Smooth muscle cell (in vitro differentiated cells): ENCODE measurements around the gene ATP10A. TPM values are rescaled to one million over a fixed set of nuclear protein-coding genes. Genes with fewer than 3 reads are reported as not detected.

Experiments
- DNase-seq: peaks from one replicate; lab custom pipeline; 2025; ENCODE audit not compliant: unreplicated experiment; lab: John Stamatoyannopoulos, UW
- H2AFZ ChIP-seq: fragments of 200-600 bp; sonication (generic); 2 replicates; pipeline ENCODE4 v1.6.0; 2016; ENCODE audit warnings: antibody characterized with exemption, low read depth, mild to moderate bottlenecking
- H3F3A ChIP-seq: fragments of 200-600 bp; sonication (generic); 2 replicates; pipeline ENCODE4 v1.6.0; 2017; ENCODE audit warnings: antibody characterized with exemption, low read depth
- H3K27ac ChIP-seq: fragments of 200-600 bp; sonication (generic); 2 replicates; pipeline ENCODE4 v1.5.1; 2016; ENCODE audit warnings: low read depth, mild to moderate bottlenecking
- H3K27me3 ChIP-seq: fragments of 200-600 bp; sonication (generic); 2 replicates; pipeline ENCODE4 v1.6.1; 2016; ENCODE audit warnings: low read depth, mild to moderate bottlenecking
- H3K36me3 ChIP-seq: fragments of 200-600 bp; sonication (generic); 2 replicates; pipeline ENCODE4 v1.5.1; 2016; ENCODE audit warnings: low read depth
- H3K4me1 ChIP-seq: fragments of 200-600 bp; sonication (generic); 2 replicates; pipeline ENCODE4 v1.5.1; 2016; ENCODE audit warnings: low read depth
- H3K4me2 ChIP-seq: fragments of 200-600 bp; sonication (generic); 2 replicates; pipeline ENCODE4 v1.6.0; 2016; ENCODE audit warnings: mild to moderate bottlenecking
- H3K4me3 ChIP-seq: fragments of 200-600 bp; sonication (generic); 2 replicates; pipeline ENCODE4 v1.5.1; 2016; ENCODE audit warnings: mild to moderate bottlenecking
- H3K79me2 ChIP-seq: fragments of 200-600 bp; sonication (generic); 2 replicates; pipeline ENCODE4 v1.6.0; 2016; ENCODE audit warnings: low read depth, mild to moderate bottlenecking
- H3K9ac ChIP-seq: fragments of 200-600 bp; sonication (generic); 2 replicates; pipeline ENCODE4 v1.6.0; 2016; ENCODE audit warnings: low read depth
- H3K9me3 ChIP-seq: fragments of 200-600 bp; sonication (generic); replicated peaks from 2 replicates; pipeline ENCODE4 v1.5.1; 2016; ENCODE audit warnings: low read depth
- H4K20me1 ChIP-seq: fragments of 200-600 bp; sonication (generic); 2 replicates; pipeline ENCODE4 v1.6.0; 2016; ENCODE audit warnings: low read depth
- CTCF ChIP-seq: fragments of 200-600 bp; sonication (generic); IDR thresholded peaks from 2 replicates; pipeline ENCODE4 v1.5.1; 2017; ENCODE audit warnings: borderline replicate concordance, mild to moderate bottlenecking, antibody characterized with exemption; ENCODE audit not compliant: insufficient read depth, poor library complexity, severe bottlenecking
- whole genome bisulfite sequencing: methylation state at CpG from one replicate; pipeline ENCODE4 v1.1.7; 2016; ENCODE audit warnings: low lambda C conversion rate; 5-methylcytosine and 5-hydroxymethylcytosine counted together
- polyA plus RNA-seq: library from polyadenylated mRNA; unstranded; fragments of >200 nt; fragmentation: Nextera tagmentation; extraction: Ambion mirVana; gene quantifications from 2 replicates; pipeline ENCODE4 v1.2.1, GENCODE V29; 2016
- total RNA-seq: library from RNA; depleted of rRNA; stranded (reverse); fragments of >200 nt; gene quantifications from 2 replicates; pipeline ENCODE4 v1.2.3, GENCODE V29; 2014

ATP10A gene
- total and polyA plus RNA-seq, 2 experiments from 2014 or later: 10.6 to 12.3 TPM

- Histone ChIP-seq H3K36me3 (no peaks in the 10 kb centered on the region), H3K4me2 (no peak overlapping the region), H3K27ac (no peak overlapping the region), H3K4me3 (no peak overlapping the region), H2AFZ (no peak overlapping the region), H3K4me1 (no peaks in the 10 kb centered on the region), H3K79me2 (no peaks in the 10 kb centered on the region), H3K9ac (no peak overlapping the region), H4K20me1 (no peaks in the 10 kb centered on the region), H3F3A (no peaks in the 10 kb centered on the region), H3K27me3 (no peaks in the 10 kb centered on the region), H3K9me3 (no peaks in the 10 kb centered on the region)
- TF ChIP-seq CTCF: no peak
- WGBS: 77% methylated on average over 4 of the region's 4 CpGs
- DNase-seq: no peak
Measured at GRCh38 chr15:25661898-25662297, 201.2 kb downstream of the ATP10A start.

- Histone ChIP-seq H4K20me1 (no peaks in the 10 kb centered on the region), H3K27ac (no peak overlapping the region), H3K4me3 (no peak overlapping the region), H3K36me3 (no peaks in the 10 kb centered on the region), H3K9me3 (no peaks in the 10 kb centered on the region), H3K4me2 (no peak overlapping the region), H3K9ac (no peak overlapping the region), H3K27me3 (no peaks in the 10 kb centered on the region), H2AFZ (no peak overlapping the region), H3F3A (no peaks in the 10 kb centered on the region), H3K79me2 (no peaks in the 10 kb centered on the region), H3K4me1 (no peaks in the 10 kb centered on the region)
- TF ChIP-seq CTCF: no peak
- 99% methylated on average over 12 of the region's 12 CpGs for WGBS
- no peak for DNase-seq
Measured at GRCh38 chr15:25659251-25659650, 203.9 kb downstream of the ATP10A start.

- TF ChIP-seq CTCF: no peak
- H3K4me3 ChIP-seq: no peak overlapping the region
- H4K20me1 ChIP-seq: no peaks in the 10 kb centered on the region
- no peaks in the 10 kb centered on the region for H3K9me3 ChIP-seq
- no peak overlapping the region for H3K4me2 ChIP-seq
- no peaks in the 10 kb centered on the region for H3K27me3 ChIP-seq
- H3K4me1 ChIP-seq: no peaks in the 10 kb centered on the region
- H3K36me3 ChIP-seq: no peaks in the 10 kb centered on the region
- H3K79me2 ChIP-seq: no peaks in the 10 kb centered on the region
- H3K27ac ChIP-seq: no peak overlapping the region
- no peak for DNase-seq
- H3K9ac ChIP-seq: no peak overlapping the region
- H2AFZ ChIP-seq: no peak overlapping the region
- 97% methylated on average over 19 of the region's 19 CpGs for WGBS
- H3F3A ChIP-seq: no peaks in the 10 kb centered on the region
Measured at GRCh38 chr15:25658560-25658959, 204.6 kb downstream of the ATP10A start.

GRCh38 chr15:25655207-25655948 is 207.7 kb downstream of the ATP10A start:
- WGBS: 80% methylated on average over 14 of the region's 14 CpGs

More at GRCh38 chr15:25655207-25655948, 207.7 kb downstream of the ATP10A start:
- Histone ChIP-seq H3K4me2 (no peak overlapping the region), H3K79me2 (no peaks in the 10 kb centered on the region), H3K9ac (no peak overlapping the region), H3K36me3 (no peaks in the 10 kb centered on the region), H4K20me1 (no peaks in the 10 kb centered on the region), H3K4me3 (no peak overlapping the region), H3K27ac (no peak overlapping the region), H3K9me3 (no peaks in the 10 kb centered on the region), H2AFZ (no peak overlapping the region), H3K27me3 (no peaks in the 10 kb centered on the region), H3F3A (no peaks in the 10 kb centered on the region), H3K4me1 (no peaks in the 10 kb centered on the region)
- TF ChIP-seq CTCF: no peak
- DNase-seq: no peak
